ENCODE results near the gene STXBP4. TPM values are rescaled to one million over a fixed set of nuclear protein-coding genes. Genes with fewer than 3 reads are reported as not detected.

STXBP4 gene
- total RNA-seq, 1 experiment from 2014 or later, result 16.5 TPM

DNA sequence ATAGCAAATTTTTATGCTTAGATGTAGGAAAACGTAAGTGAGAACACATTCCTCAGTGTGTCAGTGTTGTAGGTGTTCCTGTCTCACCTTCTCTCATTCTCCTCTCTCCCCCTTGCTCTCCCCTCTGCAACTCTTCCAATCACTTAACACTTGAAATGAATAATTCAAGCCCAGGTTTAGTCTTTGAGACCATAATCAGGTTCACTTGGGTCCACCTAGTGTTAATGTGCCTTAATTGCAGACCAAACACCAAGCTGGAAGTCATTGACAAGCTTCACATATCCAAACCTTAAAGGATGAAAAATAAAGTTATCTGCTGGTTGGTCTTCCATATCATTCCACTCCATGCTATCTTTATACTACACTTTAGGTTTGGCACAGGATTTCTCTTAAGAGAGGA is 37.0 kb downstream of the STXBP4 start:
- H4K91ac ChIP-seq (ENCODE audit: insufficient read length, low read depth, low read length), result no peak overlapping the region
- no peak overlapping the region for H3K4me3 Mint-ChIP-seq
- H3K9me3 Mint-ChIP-seq, result no peaks in the 10 kb centered on the region
- no peak overlapping the region for H3K27ac ChIP-seq (ENCODE audit: insufficient read length, low read depth, low read length)
- no peak overlapping the region for H2BK15ac ChIP-seq (ENCODE audit: low read depth, low read length)
- H2AFZ ChIP-seq (ENCODE audit: low read length), result no peak overlapping the region
- H2BK120ac ChIP-seq (ENCODE audit: low read depth, low read length, poor library complexity, severe bottlenecking), result no peak overlapping the region
- H3K56ac ChIP-seq (ENCODE audit: insufficient read length, low read depth, low read length), result no peak overlapping the region
- no peak overlapping the region for H2BK20ac ChIP-seq (ENCODE audit: low read depth, low read length, poor library complexity, severe bottlenecking)
- DNase-seq, result peak; percentile 56
- no peaks in the 10 kb centered on the region for H3K79me1 ChIP-seq (ENCODE audit: insufficient read depth, low read depth, low read length, poor library complexity, severe bottlenecking)
- no peak overlapping the region for H3K27ac Mint-ChIP-seq
- no peak overlapping the region for H2BK5ac ChIP-seq (ENCODE audit: insufficient read length, low read length)
- H3K18ac ChIP-seq (ENCODE audit: insufficient read length, low read depth, low read length), result no peak overlapping the region
- no peaks in the 10 kb centered on the region for H4K20me1 ChIP-seq (ENCODE audit: control insufficient read depth, insufficient read depth, insufficient read length)
- no peaks in the 10 kb centered on the region for H3K9me3 ChIP-seq (ENCODE audit: control insufficient read depth, low read depth, low read length)
- H3K4me1 ChIP-seq (ENCODE audit: insufficient read depth, low read length), result no peaks in the 10 kb centered on the region; the same call in 1 of the 2 replicates
- no peak overlapping the region for H3T11ph ChIP-seq (ENCODE audit: low read length)
- TF ChIP-seq, protein P1, sequence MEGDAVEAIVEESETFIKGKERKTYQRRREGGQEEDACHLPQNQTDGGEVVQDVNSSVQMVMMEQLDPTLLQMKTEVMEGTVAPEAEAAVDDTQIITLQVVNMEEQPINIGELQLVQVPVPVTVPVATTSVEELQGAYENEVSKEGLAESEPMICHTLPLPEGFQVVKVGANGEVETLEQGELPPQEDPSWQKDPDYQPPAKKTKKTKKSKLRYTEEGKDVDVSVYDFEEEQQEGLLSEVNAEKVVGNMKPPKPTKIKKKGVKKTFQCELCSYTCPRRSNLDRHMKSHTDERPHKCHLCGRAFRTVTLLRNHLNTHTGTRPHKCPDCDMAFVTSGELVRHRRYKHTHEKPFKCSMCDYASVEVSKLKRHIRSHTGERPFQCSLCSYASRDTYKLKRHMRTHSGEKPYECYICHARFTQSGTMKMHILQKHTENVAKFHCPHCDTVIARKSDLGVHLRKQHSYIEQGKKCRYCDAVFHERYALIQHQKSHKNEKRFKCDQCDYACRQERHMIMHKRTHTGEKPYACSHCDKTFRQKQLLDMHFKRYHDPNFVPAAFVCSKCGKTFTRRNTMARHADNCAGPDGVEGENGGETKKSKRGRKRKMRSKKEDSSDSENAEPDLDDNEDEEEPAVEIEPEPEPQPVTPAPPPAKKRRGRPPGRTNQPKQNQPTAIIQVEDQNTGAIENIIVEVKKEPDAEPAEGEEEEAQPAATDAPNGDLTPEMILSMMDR (conservative IDR thresholded peaks at IDR 0.05), result peak; percentile 71
- no peaks in the 10 kb centered on the region for H3K23me2 ChIP-seq (ENCODE audit: insufficient read length, low read depth, low read length, poor library complexity, severe bottlenecking)
- no peak overlapping the region for H4K5ac ChIP-seq (ENCODE audit: insufficient read length, low read depth, low read length)
- no peak overlapping the region for H4K8ac ChIP-seq (replicated peaks; ENCODE audit: insufficient read length, low read depth, low read length)
- H3K27me3 Mint-ChIP-seq (ENCODE audit: low read depth), result no peaks in the 10 kb centered on the region
- no peaks in the 10 kb centered on the region for H3K79me2 ChIP-seq (ENCODE audit: insufficient read depth, low read length)
- no peak overlapping the region for H3K4me2 ChIP-seq (ENCODE audit: insufficient read depth, insufficient read length, low read length)
- H3K4ac ChIP-seq (ENCODE audit: low read depth, low read length), result no peak overlapping the region
- H3K36me3 Mint-ChIP-seq (ENCODE audit: insufficient read depth in 1 of 3, low read depth in 3 of 3), result peaks cover 0 to 8% (median 5%) of the 10 kb centered on the region in 3 experiments; a peak in 4 of 7 replicates
- H2AK5ac ChIP-seq (ENCODE audit: insufficient read length, low read length), result no peak overlapping the region
- H3K23ac ChIP-seq (ENCODE audit: insufficient read length, low read depth, low read length), result no peak overlapping the region
- H3K9ac ChIP-seq (ENCODE audit: extremely low read depth, insufficient read length, low read length), result no peak overlapping the region
- WGBS (ENCODE audit: extremely low coverage, insufficient read length, low lambda C conversion rate), result no CpG with 5 or more reads among the region's 1 CpG
- peaks cover 14 to 17% of the 10 kb centered on the region in 2 experiments for H3K4me1 Mint-ChIP-seq
- no peak overlapping the region for H3K14ac ChIP-seq (ENCODE audit: insufficient read depth, low read length)
- no peak overlapping the region for H2BK12ac ChIP-seq (ENCODE audit: insufficient read length, low read depth, low read length)
- H3K27me3 ChIP-seq (ENCODE audit: insufficient read depth, low read length), result no peaks in the 10 kb centered on the region

Data from H9 (cell line).